Measurements from ENCODE around the gene SDK1. TPM values are rescaled to one million over a fixed set of nuclear protein-coding genes. Genes with fewer than 3 reads are reported as not detected.
A peak's percentile ranks its signal among the peaks of the same experiment; 100 is the strongest.

The SDK1 gene
- total RNA-seq, 1 experiment from 2014 or later, result 7.1 TPM

DNA sequence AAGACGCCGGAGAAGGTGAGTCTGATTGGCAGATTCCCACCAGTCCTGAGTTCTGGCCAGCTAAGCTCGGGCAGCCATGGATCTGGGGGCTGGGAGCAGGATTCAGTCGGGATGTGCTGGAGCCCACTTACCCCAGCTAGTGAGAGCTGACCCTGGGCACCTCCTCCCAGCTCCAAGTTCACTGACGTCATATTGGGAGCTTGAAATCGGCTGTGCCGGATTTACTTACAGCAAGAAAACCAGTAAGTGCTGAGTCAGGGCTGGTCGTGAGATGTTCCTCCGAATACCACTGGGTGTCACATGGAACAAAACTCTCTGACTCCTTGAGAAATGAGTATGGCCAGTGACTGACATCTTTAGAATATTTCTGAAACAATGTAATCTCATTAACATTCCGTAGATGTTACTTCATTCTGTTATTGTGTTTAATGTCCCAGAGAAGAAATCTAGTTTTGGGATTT lies 621.2 kb downstream of the SDK1 start:
- no peaks in the 10 kb centered on the region for H3K4me1 Mint-ChIP-seq (ENCODE audit: low read depth, unreplicated experiment)
- CTCF ChIA-PET, result interaction anchor here (0.6 kb wide), 1 partner anchor 418 kb away, joined by 5 read pairs; no protein-coding TSS in a partner anchor
- no peaks in the 10 kb centered on the region for H3K9me3 Mint-ChIP-seq (ENCODE audit: unreplicated experiment)
- H3K4me1 ChIP-seq, result no peaks in the 10 kb centered on the region
- no peak overlapping the region for H3K4me3 Mint-ChIP-seq (ENCODE audit: unreplicated experiment)
- peak in 1 of 2 experiments; percentile 27 for TF ChIP-seq CTCF (IDR thresholded peaks at IDR 0.05; ENCODE audit: insufficient read depth in 1 of 2, low read depth in 1 of 2, low read length in 1 of 2, severe bottlenecking in 1 of 2, unreplicated experiment in 1 of 2)
- no TSS peak for BruUV-seq (replicated peaks)
- no peak overlapping the region for H3K4me3 ChIP-seq (ENCODE audit: low read depth, low read length)
- H3K9me3 ChIP-seq, result no peaks in the 10 kb centered on the region
- H3K27me3 ChIP-seq (replicated peaks; ENCODE audit: control insufficient read depth, insufficient read depth, low read length), result no peaks in the 10 kb centered on the region
- H3K36me3 ChIP-seq (ENCODE audit: control insufficient read depth, insufficient read depth, low read length), result no peaks in the 10 kb centered on the region
- DNase-seq, result peak; percentile 55 to 69
- no peaks in the 10 kb centered on the region for H3K27me3 Mint-ChIP-seq (ENCODE audit: insufficient read depth, unreplicated experiment)
- POLR2A ChIA-PET, result no interaction called here
- peak overlapping the region; percentile 60 for H3K27ac Mint-ChIP-seq (ENCODE audit: unreplicated experiment)
- intact Hi-C loops (cut with micrococcal nuclease; ENCODE audit: unreplicated experiment), result loop anchor here (2.0 kb wide), 2 partner anchors 557 to 709 kb away; no protein-coding TSS in a partner anchor
- no peaks in the 10 kb centered on the region for H3K36me3 Mint-ChIP-seq (ENCODE audit: insufficient read depth, unreplicated experiment)

DNA sequence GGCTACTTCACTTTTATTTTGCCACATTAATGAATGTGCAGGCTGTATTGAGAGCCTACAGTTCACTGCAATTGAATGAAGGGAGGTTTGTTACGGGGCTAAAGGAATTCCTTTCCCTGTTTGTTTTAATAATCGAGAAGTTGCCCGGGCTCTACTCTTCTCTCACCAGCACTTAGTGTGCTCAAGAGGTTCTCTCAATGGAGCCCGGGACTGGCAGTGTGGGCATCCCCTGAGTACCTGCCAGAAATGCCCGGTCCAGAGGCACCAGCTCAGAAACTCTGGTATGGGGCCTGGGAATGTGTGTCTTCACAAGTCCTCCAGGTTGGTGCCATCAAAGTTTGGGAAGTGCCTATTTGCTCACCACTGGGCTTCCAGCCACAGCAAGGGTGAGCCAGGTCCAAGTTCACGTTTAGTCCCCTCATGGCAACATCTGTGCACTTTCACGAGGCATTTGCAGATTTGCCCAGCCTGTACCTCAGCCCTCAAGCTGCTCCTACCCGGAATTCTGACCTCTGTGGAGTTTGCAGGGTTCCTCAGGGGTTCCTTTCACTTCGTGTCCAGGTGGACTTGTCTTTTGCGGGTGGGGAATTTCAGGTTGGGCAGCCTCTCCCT lies 622.4 kb downstream of the SDK1 start:
- Histone ChIP-seq H3K27me3 (replicated peaks; ENCODE audit: control insufficient read depth, insufficient read depth, low read length) (no peaks in the 10 kb centered on the region), H3K9me3 (no peaks in the 10 kb centered on the region), H3K4me1 (no peaks in the 10 kb centered on the region), H3K4me3 (ENCODE audit: low read depth, low read length) (no peak overlapping the region), H3K36me3 (ENCODE audit: control insufficient read depth, insufficient read depth, low read length) (no peaks in the 10 kb centered on the region)
- Mint-ChIP-seq H3K36me3 (ENCODE audit: insufficient read depth, unreplicated experiment) (no peaks in the 10 kb centered on the region), H3K9me3 (ENCODE audit: unreplicated experiment) (no peaks in the 10 kb centered on the region), H3K4me3 (ENCODE audit: unreplicated experiment) (no peak overlapping the region), H3K27me3 (ENCODE audit: insufficient read depth, unreplicated experiment) (no peaks in the 10 kb centered on the region), H3K4me1 (ENCODE audit: low read depth, unreplicated experiment) (no peaks in the 10 kb centered on the region), H3K27ac (ENCODE audit: unreplicated experiment) (no peak overlapping the region)
- intact Hi-C loops (cut with micrococcal nuclease; ENCODE audit: unreplicated experiment), result loop anchor here (2.0 kb wide), 2 partner anchors 555 to 707 kb away; no protein-coding TSS in a partner anchor
- BruUV-seq (replicated peaks), result no TSS peak
- DNase-seq, result no peak
- ChIA-PET POLR2A (no interaction called here), CTCF (no interaction called here)
- no peak for TF ChIP-seq CTCF (IDR thresholded peaks at IDR 0.05; ENCODE audit: insufficient read depth in 1 of 2, low read depth in 1 of 2, low read length in 1 of 2, severe bottlenecking in 1 of 2, unreplicated experiment in 1 of 2)

- ChIA-PET POLR2A (no interaction called here), CTCF (no interaction called here)
- Histone ChIP-seq H3K9me3 (no peaks in the 10 kb centered on the region), H3K36me3 (ENCODE audit: control insufficient read depth, insufficient read depth, low read length) (no peaks in the 10 kb centered on the region), H3K27me3 (replicated peaks; ENCODE audit: control insufficient read depth, insufficient read depth, low read length) (no peaks in the 10 kb centered on the region), H3K4me1 (no peaks in the 10 kb centered on the region), H3K4me3 (ENCODE audit: low read depth, low read length) (no peak overlapping the region)
- no peak for DNase-seq
- no peaks in the 10 kb centered on the region for H3K4me1 Mint-ChIP-seq (ENCODE audit: low read depth, unreplicated experiment)
- no peak overlapping the region for H3K4me3 Mint-ChIP-seq (ENCODE audit: unreplicated experiment)
- H3K36me3 Mint-ChIP-seq (ENCODE audit: insufficient read depth, unreplicated experiment), result no peaks in the 10 kb centered on the region
- no peaks in the 10 kb centered on the region for H3K27me3 Mint-ChIP-seq (ENCODE audit: insufficient read depth, unreplicated experiment)
- no peak for TF ChIP-seq CTCF (IDR thresholded peaks at IDR 0.05; ENCODE audit: insufficient read depth in 1 of 2, low read depth in 1 of 2, low read length in 1 of 2, severe bottlenecking in 1 of 2, unreplicated experiment in 1 of 2)
- H3K27ac Mint-ChIP-seq (ENCODE audit: unreplicated experiment), result no peak overlapping the region
- no peaks in the 10 kb centered on the region for H3K9me3 Mint-ChIP-seq (ENCODE audit: unreplicated experiment)
- intact Hi-C loops (cut with micrococcal nuclease; ENCODE audit: unreplicated experiment), result no loop called here
- BruUV-seq (replicated peaks), result no TSS peak
These were observed 623.2 kb downstream of the SDK1 start for GRCh38 chr7:3924277-3924676.

Measured in Caco-2 (cell line).